K562 (cell line): ENCODE measurements around the gene FBL. TPM values are rescaled to one million over a fixed set of nuclear protein-coding genes. Genes with fewer than 3 reads are reported as not detected.

Source experiments
- ATAC-seq: fragments of 200-7000 bp; cut with Tn5 transposase; 3 replicates; pipeline ENCODE4 v1.9.1; 2020; ENCODE audit warnings: moderate library complexity
- BruUV-seq: library from RNA; stranded (reverse); fragments of 400-500 nt; replicated peaks from 2 replicates; lab custom pipeline; 2021; lab: Mats Ljungman, UMichigan
- CTCF ChIA-PET: fragments of 300-600 bp; formaldehyde crosslinking; extraction: SDS; loops from one replicate; lab custom pipeline; 2021; ENCODE audit warnings: low intra/inter-chr PET ratio; lab: Yijun Ruan, JAX
- POLR2A ChIA-PET: fragments of 300-600, 350-650 bp; sonication (Branson Sonifier 250); formaldehyde crosslinking; extraction: SDS; loops from one replicate; lab custom pipeline; 2021; ENCODE audit warnings: antibody characterized with exemption, inconsistent platforms; lab: Yijun Ruan, JAX
- DNase-seq, 4 experiments: peaks; one replicate each; pipeline versions ENCODE4 v3.0.0 to v3.0.0-alpha.2; 2011 to 2018; ENCODE audit warnings: low spot score in 3 of 4, mixed read lengths in 3 of 4; ENCODE audit errors: extremely low read depth in 1 of 4
- FAIRE-seq: peaks from 2 replicates; lab custom pipeline; 2011; peaks lifted over from hg19 to GRCh38; lab: Jason Lieb, UNC
- H2AFZ ChIP-seq: 2 replicates; pipeline ENCODE4 v1.6.0; 2011; ENCODE audit warnings: low read depth, low read length, control low read depth, inconsistent platforms
- H3K27ac ChIP-seq: fragments of 200-600 bp; 3 replicates; pipeline ENCODE4 v1.8.0; 2011; ENCODE audit warnings: low read depth, mild to moderate bottlenecking, control low read depth, inconsistent platforms, low read length, moderate library complexity, mixed read lengths; ENCODE audit errors: extremely low read depth
- H3K27me3 ChIP-seq, 2 experiments: fragments of 300-600 bp in 1 of 2; 2 replicates in 1 of 2; 3 replicates in 1 of 2; pipeline versions ENCODE4 v1.6.0 to v1.8.0; 2011; ENCODE audit warnings: inconsistent platforms in 2 of 2, low read length in 2 of 2, mild to moderate bottlenecking in 1 of 2, mixed read lengths in 1 of 2, moderate library complexity in 1 of 2; ENCODE audit not compliant: control insufficient read depth in 2 of 2, insufficient read depth in 2 of 2
- H3K36me3 ChIP-seq: fragments of 300-600 bp; 3 replicates; pipeline ENCODE4 v1.8.0; 2011; ENCODE audit warnings: mild to moderate bottlenecking, low read length, inconsistent platforms; ENCODE audit not compliant: control insufficient read depth, insufficient read depth
- H3K4me1 ChIP-seq, 2 experiments: fragments of 200-600 bp in 1 of 2; replicated peaks in 1 of 2; 2 replicates in 1 of 2; 3 replicates in 1 of 2; pipeline versions ENCODE4 v1.5.1 to v1.8.0; 2011; ENCODE audit warnings: inconsistent platforms in 2 of 2, low read length in 2 of 2, mild to moderate bottlenecking in 1 of 2, mixed read lengths in 1 of 2, moderate library complexity in 1 of 2; ENCODE audit not compliant: control insufficient read depth in 2 of 2, insufficient read depth in 2 of 2
- H3K4me2 ChIP-seq: 2 replicates; pipeline ENCODE4 v1.6.1; 2011; ENCODE audit warnings: low read length, control low read depth, inconsistent platforms, mixed read lengths; ENCODE audit not compliant: insufficient read depth
- H3K4me3 ChIP-seq: fragments of 200-600 bp; sonication (generic), shearing (Covaris generic); 2 replicates; pipeline ENCODE4 v1.5.1; 2016; ENCODE audit warnings: control low read depth, inconsistent platforms
- H3K79me2 ChIP-seq: fragments of 200-600 bp; 3 replicates; pipeline ENCODE4 v1.8.0; 2011; ENCODE audit warnings: low read length, inconsistent platforms; ENCODE audit not compliant: control insufficient read depth, insufficient read depth
- H3K9ac ChIP-seq, 2 experiments: 2 replicates each; pipeline versions ENCODE4 v1.6.0 to v1.6.1; 2011; ENCODE audit warnings: low read depth in 2 of 2, low read length in 2 of 2, control low read depth in 1 of 2, inconsistent platforms in 1 of 2, mild to moderate bottlenecking in 1 of 2, mixed read lengths in 1 of 2; ENCODE audit not compliant: insufficient read depth in 1 of 2
- H3K9me1 ChIP-seq: one replicate; pipeline ENCODE4 v1.6.0; 2011; ENCODE audit warnings: inconsistent platforms, mild to moderate bottlenecking, low read length, moderate library complexity; ENCODE audit not compliant: control insufficient read depth, insufficient read depth
- H3K9me3 ChIP-seq: replicated peaks from 2 replicates; pipeline ENCODE4 v1.5.1; 2011; ENCODE audit warnings: low read depth, low read length, inconsistent platforms; ENCODE audit not compliant: control insufficient read depth, insufficient read depth
- H4K20me1 ChIP-seq: replicated peaks from 2 replicates; pipeline ENCODE4 v1.6.1; 2011; ENCODE audit warnings: low read length, inconsistent platforms, mixed read lengths; ENCODE audit not compliant: control insufficient read depth, insufficient read depth
- BRF2 ChIP-seq: IDR thresholded peaks from 3 replicates; pipeline ENCODE4 v1.6.1; 2011; ENCODE audit warnings: borderline replicate concordance, mild to moderate bottlenecking; ENCODE audit not compliant: insufficient read length, insufficient read depth
- CHAMP1 ChIP-seq: fragments of 450-650 bp; IDR thresholded peaks from 2 replicates; pipeline ENCODE4 v1.6.1; 2016; ENCODE audit warnings: mild to moderate bottlenecking
- KAT7 ChIP-seq: sonication (generic); formaldehyde crosslinking; IDR thresholded peaks from 2 replicates; pipeline ENCODE4 v1.8.0; 2022; ENCODE audit warnings: missing genetic modification reagents, mild to moderate bottlenecking, borderline replicate concordance
- KLF16 ChIP-seq: IDR thresholded peaks from 2 replicates; pipeline ENCODE4 v1.6.1; 2016; ENCODE audit warnings: antibody characterized with exemption
- PKNOX1 ChIP-seq: fragments of 450-650 bp; IDR thresholded peaks from 2 replicates; pipeline ENCODE4 v1.6.1; 2016
- SAFB ChIP-seq: fragments of 200-400 bp; formaldehyde crosslinking; IDR thresholded peaks from 2 replicates; pipeline ENCODE4 v1.6.1; 2017; ENCODE audit warnings: low read depth, low read length, borderline replicate concordance
- SIRT6 ChIP-seq: IDR thresholded peaks from one replicate; pipeline ENCODE4 v1.6.1; 2012; ENCODE audit warnings: low read depth, mild to moderate bottlenecking, control low read depth, inconsistent platforms, low read length, moderate library complexity
- TEAD1 ChIP-seq, 2 experiments: fragments of 450-650 bp in 1 of 2; sonication (generic) in 1 of 2; formaldehyde crosslinking; IDR thresholded peaks; 2 replicates each; pipeline versions ENCODE4 v1.4.0 to v1.8.0; 2020 to 2022; ENCODE audit warnings: mild to moderate bottlenecking in 2 of 2, missing genetic modification reagents in 1 of 2
- XRCC4 ChIP-seq: IDR thresholded peaks from one replicate; pipeline ENCODE4 v1.6.1; 2011; ENCODE audit not compliant: insufficient read depth, insufficient read length; ENCODE audit errors: extremely low read depth
- ZMIZ1 ChIP-seq, 2 experiments: fragments of 150-350 bp in 1 of 2; IDR thresholded peaks; 2 replicates each; pipeline ENCODE4 v1.6.1; 2012 to 2016; ENCODE audit warnings: low read depth in 2 of 2, low read length in 2 of 2, mild to moderate bottlenecking in 1 of 2, moderate library complexity in 1 of 2
- WGBS: fragments of 100-300 bp; shearing (Covaris generic); methylation state at CpG from one replicate; pipeline ENCODE4 v1.1.6; 2016; ENCODE audit warnings: low coverage, mixed read lengths; ENCODE audit not compliant: insufficient coverage; ENCODE audit errors: missing lambda C conversion rate; 5-methylcytosine and 5-hydroxymethylcytosine counted together
- in situ Hi-C: fragments of 300-500 bp; cut with MboI; formaldehyde crosslinking; loops from 4 replicates; pipeline ENCODE4 v1.15.0; 2018; ENCODE audit warnings: inconsistent platforms, mixed read lengths
- intact Hi-C: fragments of 100-400 bp; cut with micrococcal nuclease; formaldehyde crosslinking; loops from 2 replicates; pipeline ENCODE4 v1.14.2; 2022
- polyA plus RNA-seq, 8 experiments: library from polyadenylated mRNA; depleted of rRNA in 4 of 8; stranded (reverse) in 5 of 8; unstranded in 3 of 8; fragments of >200 nt; fragmentation: Nextera tagmentation in 2 of 8; fragmentation: Illumina TruSeq in 1 of 8; extraction: Ambion mirVana in 2 of 8; extraction: Trizol in 1 of 8; gene quantifications; 2 replicates each; pipeline versions ENCODE4 v1.2.1 to v1.2.3, GENCODE V29; 2011 to 2014; ENCODE audit warnings: inconsistent platforms in 1 of 8, missing spikeins in 1 of 8
- total RNA-seq, 7 experiments: library from RNA; depleted of rRNA in 6 of 7; stranded (reverse); fragments of >200 nt in 6 of 7; fragmentation: Illumina TruSeq in 2 of 7; extraction: Trizol in 2 of 7; gene quantifications; 2 replicates each; pipeline versions ENCODE4 v1.2.1 to v1.2.3, GENCODE V29; 2011 to 2021; ENCODE audit warnings: low replicate concordance in 1 of 7

FBL gene
- total and polyA plus RNA-seq, 9 of the 15 experiments (the other 6 are each of a cell fraction or from before 2014, with no cell fraction given): 201 to 1,696 (median 696) TPM

GRCh38 chr19:39826311-39826945 lies 19.8 kb downstream of the FBL start:
- H2AFZ ChIP-seq: no peak overlapping the region
- peaks cover 3% of the 10 kb centered on the region for H3K9me1 ChIP-seq
- POLR2A ChIA-PET: no interaction called here
- H3K9me3 ChIP-seq: no peaks in the 10 kb centered on the region
- H3K9ac ChIP-seq: no peak overlapping the region
- peaks cover 0 to 11% of the 10 kb centered on the region in 2 experiments; a peak in 2 of 5 replicates for H3K4me1 ChIP-seq
- no peaks in the 10 kb centered on the region for H3K27me3 ChIP-seq
- in situ Hi-C loops (no loop called here), intact Hi-C loops (no loop called here)
- H3K79me2 ChIP-seq: no peaks in the 10 kb centered on the region
- H4K20me1 ChIP-seq: no peaks in the 10 kb centered on the region
- CTCF ChIA-PET: no interaction called here
- no peak for ATAC-seq
- WGBS: 97% methylated on average over 13 of the region's 35 CpGs
- FAIRE-seq: no peak
- H3K4me2 ChIP-seq: no peak overlapping the region
- H3K27ac ChIP-seq: no peak overlapping the region
- no TSS peak for BruUV-seq
- no peak overlapping the region for H3K4me3 ChIP-seq
- H3K36me3 ChIP-seq: peaks cover 59% of the 10 kb centered on the region
- no peak for DNase-seq
- TF ChIP-seq XRCC4: no peak
- TF ChIP-seq KAT7: no peak
- TF ChIP-seq BRF2: no peak
- no peak for TF ChIP-seq TEAD1 (CRISPR knock-in tag; IDR thresholded peaks at IDR 0.05)
- no peak for TF ChIP-seq SIRT6
- TF ChIP-seq SAFB: no peak
- no peak for TF ChIP-seq KLF16
- TF ChIP-seq ZMIZ1 (IDR thresholded peaks at IDR 0.05; ENCODE audit: low read depth in 2 of 2, low read length in 2 of 2): no peak
- TF ChIP-seq PKNOX1: no peak
- no peak for TF ChIP-seq CHAMP1
